NCI-H2081 (cell line): Measurements from ENCODE around the gene ARMC8.

Experiments used
- DNase-seq, 2 experiments: peaks; one replicate each; lab custom pipeline; 2025; lab: John Stamatoyannopoulos, UW

ARMC8 gene

GRCh38 chr3:138310494-138310893, 123.4 kb downstream of the ARMC8 start:
- DNase-seq, result no peak

DNA sequence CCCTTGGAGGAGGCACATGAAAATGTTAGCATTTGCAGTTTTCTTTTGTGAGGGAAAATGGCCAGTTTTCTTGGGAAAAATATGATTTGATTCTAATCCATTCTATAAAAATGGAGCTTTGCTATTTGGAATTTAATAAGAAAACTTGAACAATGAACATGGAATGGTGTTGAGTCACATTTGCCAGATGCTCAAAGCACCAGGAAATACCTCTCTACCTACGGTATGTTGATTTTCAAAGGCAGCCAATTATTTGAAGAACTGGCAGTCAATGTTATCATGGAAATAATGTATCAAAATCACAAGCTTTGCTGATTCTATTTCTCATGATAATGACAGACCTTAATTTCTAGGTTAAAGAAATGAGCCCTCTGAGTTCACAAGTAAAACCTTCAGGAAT, 127.7 kb downstream of the ARMC8 start:
- no peak for DNase-seq

DNA sequence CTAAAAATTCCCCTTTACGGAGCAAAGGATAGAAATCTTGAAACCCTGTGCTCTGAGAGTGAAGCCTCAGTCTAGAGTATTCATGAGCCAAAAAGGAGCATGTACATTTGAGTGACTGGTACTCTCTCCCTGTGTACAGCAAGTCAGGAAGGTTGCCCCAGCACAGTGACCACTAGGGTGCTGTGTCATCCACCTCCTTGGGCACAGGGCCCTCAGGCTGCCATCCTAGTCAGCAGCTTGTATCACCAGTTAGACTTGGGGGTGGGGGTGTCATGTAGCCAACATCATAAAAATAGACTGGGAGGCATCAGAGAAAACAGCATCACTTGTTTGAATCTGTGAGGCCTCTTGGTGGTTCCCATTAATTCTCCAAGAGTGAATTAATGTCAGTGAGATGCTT, 130.6 kb downstream of the ARMC8 start:
- DNase-seq, result no peak

GRCh38 chr3:138323971-138324370, 136.9 kb downstream of the ARMC8 start:
- DNase-seq, result no peak

GRCh38 chr3:138325990-138326389, 138.9 kb downstream of the ARMC8 start:
- no peak for DNase-seq

- no peak for DNase-seq
These were observed 139.9 kb downstream of the ARMC8 start for GRCh38 chr3:138326866-138327595.

DNA sequence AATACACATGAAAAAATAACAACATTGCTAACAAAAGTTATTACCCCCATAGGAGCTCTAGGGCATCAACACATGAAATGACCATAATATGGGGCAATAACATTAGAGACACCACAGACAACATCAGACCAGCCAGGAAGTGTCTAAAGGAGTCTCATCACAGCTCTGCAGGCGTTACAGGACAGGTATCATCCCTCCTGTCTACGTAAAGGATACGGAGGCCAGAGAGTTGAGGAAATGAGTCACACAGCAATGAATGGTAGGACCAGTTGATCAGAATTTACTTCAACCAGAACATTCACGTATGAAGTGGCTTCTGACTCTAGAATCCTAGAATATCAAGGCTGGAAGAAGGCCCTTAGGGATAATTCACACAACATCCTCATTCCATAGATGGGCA, 140.7 kb downstream of the ARMC8 start:
- DNase-seq, result no peak

DNA sequence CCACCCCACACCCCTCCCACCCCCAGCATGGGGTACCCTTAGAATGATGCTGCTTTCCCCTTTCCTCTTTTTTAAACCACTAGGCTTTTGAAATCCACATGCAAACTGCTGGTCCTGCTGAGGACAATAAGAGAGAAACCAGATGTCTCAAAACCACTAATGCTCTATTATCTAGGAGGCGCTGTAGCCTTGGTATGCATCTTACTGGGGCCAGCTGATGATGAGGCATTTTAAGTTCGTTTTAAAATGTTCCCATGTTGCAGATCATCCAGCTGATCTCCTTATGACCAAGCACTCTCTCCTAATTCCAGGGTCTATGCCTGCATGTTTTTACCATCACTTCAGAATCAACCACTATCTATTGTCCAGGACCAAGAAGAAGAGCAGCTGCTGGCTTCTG, 141.2 kb downstream of the ARMC8 start:
- no peak for DNase-seq

- DNase-seq, result peak; percentile 95 to 97
These were observed 142.3 kb downstream of the ARMC8 start, which contains the start of gene NME9 for GRCh38 chr3:138329127-138329983. Gene NME9 (minus strand): TSS chr3:138329851. CDS start chr3:138329335, 516 bp downstream.

DNA sequence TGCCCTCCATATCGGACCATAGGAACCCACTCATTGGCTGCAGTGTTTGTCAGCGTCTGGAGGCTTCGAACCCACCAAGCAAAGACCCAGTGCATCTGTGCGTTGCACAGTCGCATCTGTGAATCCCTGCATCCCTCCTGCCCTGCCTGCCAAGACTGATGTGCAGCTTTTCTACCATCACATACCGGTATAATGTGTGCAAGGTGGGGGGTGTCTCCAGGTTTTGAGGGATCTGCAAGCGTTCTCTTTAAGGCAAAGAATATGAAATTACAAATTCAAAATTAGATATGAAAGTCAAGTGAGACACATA, 142.8 kb downstream of the ARMC8 start:
- no peak for DNase-seq

- no peak for DNase-seq
These were observed 144.2 kb downstream of the ARMC8 start for GRCh38 chr3:138331143-138331894.

GRCh38 chr3:138332472-138333073, 145.5 kb downstream of the ARMC8 start:
- DNase-seq, result peak in 1 of 2 experiments; percentile 25

GRCh38 chr3:138334608-138335007, 147.5 kb downstream of the ARMC8 start:
- no peak for DNase-seq

DNA sequence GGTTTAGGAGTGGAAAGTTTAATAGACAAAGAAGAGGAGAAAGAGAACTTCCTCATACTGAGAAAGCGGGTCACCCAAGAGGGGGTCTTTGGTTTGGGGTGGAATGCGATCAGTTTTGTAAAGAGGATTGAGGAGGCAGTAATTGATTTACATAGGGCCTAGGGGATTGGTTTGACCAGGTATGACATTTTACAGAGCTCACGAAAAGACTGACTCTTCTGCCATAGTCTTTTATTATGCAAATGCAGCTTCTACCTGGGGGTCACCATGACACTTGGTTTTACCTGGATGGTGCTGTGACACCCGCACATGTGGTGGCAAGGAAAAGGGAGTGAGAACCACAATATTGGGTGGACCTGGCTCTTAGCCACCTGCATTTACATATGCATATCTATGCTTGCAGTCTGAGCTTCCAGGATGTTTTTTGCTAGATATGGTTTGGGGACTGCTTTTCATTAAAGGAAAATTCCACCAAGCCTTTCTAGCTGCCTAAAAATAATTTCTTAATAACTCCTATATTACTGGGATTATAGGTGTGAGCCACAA, 149.4 kb downstream of the ARMC8 start:
- no peak for DNase-seq

- DNase-seq, result no peak
These were observed 151.1 kb downstream of the ARMC8 start for GRCh38 chr3:138338244-138338643.

- no peak for DNase-seq
These were observed 151.7 kb downstream of the ARMC8 start for GRCh38 chr3:138338811-138339210.

DNA sequence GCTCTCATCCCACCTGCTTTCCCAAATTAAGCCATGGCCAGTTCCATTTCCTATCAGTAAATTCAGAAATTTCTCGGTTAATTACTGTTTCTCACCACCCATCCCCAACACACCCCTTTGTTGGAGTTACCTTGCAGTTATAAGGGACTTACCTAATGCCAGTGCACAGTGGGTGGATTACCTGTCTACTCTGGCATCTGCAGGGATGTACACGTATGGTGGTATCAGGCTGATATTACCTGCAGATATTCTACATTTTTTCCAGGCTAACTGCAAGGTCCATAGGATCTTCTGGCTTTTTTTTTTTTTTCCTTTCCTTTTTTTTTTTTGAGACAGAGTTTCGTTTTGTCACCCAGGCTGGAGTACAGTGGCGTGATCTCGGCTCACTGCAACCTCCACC, 153.4 kb downstream of the ARMC8 start:
- DNase-seq, result no peak

DNA sequence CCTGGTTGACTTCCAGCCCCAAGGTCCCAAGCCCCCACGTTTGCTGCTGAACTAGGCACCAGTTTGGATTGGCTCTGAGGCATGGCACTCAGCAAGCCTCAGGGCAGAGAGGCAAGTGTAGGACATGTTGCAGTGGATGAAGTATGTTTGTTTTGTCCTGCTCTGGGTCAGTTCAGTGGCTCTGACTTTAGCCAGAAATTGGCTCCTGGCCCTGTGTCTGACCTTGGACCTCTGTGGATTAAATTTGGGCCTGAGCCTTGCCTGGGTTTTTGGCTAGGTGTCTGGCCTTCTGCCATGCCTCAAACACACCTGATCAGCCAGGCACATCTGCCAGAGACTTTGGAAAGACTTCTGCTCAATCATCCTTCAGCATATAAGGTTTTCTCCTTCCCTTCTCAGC, 157.7 kb downstream of the ARMC8 start:
- DNase-seq, result no peak
